Uterus (tissue), 4 donors: Measurements from ENCODE around the gene CELSR1. TPM values are rescaled to one million over a fixed set of nuclear protein-coding genes. Genes with fewer than 3 reads are reported as not detected.
"Not testable (repeated sequence)": the region's sequence is repeated elsewhere in the genome, so short reads cannot be mapped to it uniquely, and the experiment has no call there.

Source experiments
- DNase-seq, 2 donors: peaks; one replicate each; pipeline ENCODE4 v3.0.0-alpha.2; 2019 to 2020
- H3K27ac ChIP-seq, 2 donors: fragments of 200-600 bp; sonication (generic); 1 replicate in 1 of 2; 2 replicates in 1 of 2; pipeline ENCODE4 v1.5.1; 2016 to 2018
- H3K27me3 ChIP-seq, 2 donors: fragments of 200-600 bp; sonication (generic); one replicate each; pipeline ENCODE4 v1.5.1; 2018 to 2019; ENCODE audit warnings: control low read depth in 1 of 2
- H3K36me3 ChIP-seq, 2 donors: fragments of 200-600 bp; sonication (generic); one replicate each; pipeline ENCODE4 v1.5.1; 2019; ENCODE audit warnings: control low read depth in 1 of 2
- H3K4me1 ChIP-seq, 2 donors: fragments of 200-600 bp; sonication (generic); one replicate each; pipeline ENCODE4 v1.5.1; 2018 to 2019; ENCODE audit warnings: control low read depth in 1 of 2
- H3K4me3 ChIP-seq, 2 donors: fragments of 200-600 bp; sonication (generic); 1 replicate in 1 of 2; 2 replicates in 1 of 2; pipeline ENCODE4 v1.5.1; 2018 to 2019; ENCODE audit warnings: mild to moderate bottlenecking in 1 of 2
- H3K9me3 ChIP-seq, 2 donors: fragments of 200-600 bp; sonication (generic); one replicate each; pipeline ENCODE4 v1.5.1; 2019; ENCODE audit warnings: control low read depth in 1 of 2
- CTCF ChIP-seq, 4 experiments: fragments of 200-600 bp in 2 of 4; fragments of 450-650 bp in 2 of 4; sonication (generic) in 2 of 4; IDR thresholded peaks; one replicate each; pipeline ENCODE4 v1.5.1; 2016 to 2019; ENCODE audit warnings: antibody characterized with exemption in 4 of 4, mild to moderate bottlenecking in 2 of 4, moderate library complexity in 1 of 4
- POLR2A ChIP-seq, 2 donors: fragments of 450-650 bp; IDR thresholded peaks; one replicate each; pipeline ENCODE4 v1.6.1; 2016; ENCODE audit warnings: antibody characterized with exemption in 2 of 2, mild to moderate bottlenecking in 1 of 2, moderate library complexity in 1 of 2
- intact Hi-C: fragments of 100-400 bp; cut with DNase I; formaldehyde crosslinking; loops from one replicate; pipeline ENCODE4 v1.15.1; 2023; ENCODE audit warnings: low total_unique reads
- total RNA-seq, 4 donors: library from RNA; depleted of rRNA in 3 of 4; stranded (reverse); fragments of >200 nt in 3 of 4; gene quantifications; one replicate each; pipeline versions ENCODE4 v1.1.0 to v1.2.4, GENCODE V29; 2014 to 2023
- donor health status: DM: yes; HTN: yes; CAD: no.

CELSR1 gene
- total RNA-seq, 4 donors from 2014 or later = 1.5 to 15.8 (median 8.4) TPM

- no peaks in the 10 kb centered on the region for H3K4me1 ChIP-seq
Observed at GRCh38 chr22:46406349-46406748, 131.1 kb downstream of the CELSR1 start.

GRCh38 chr22:46405901-46406300 lies 131.5 kb downstream of the CELSR1 start:
- Histone ChIP-seq H3K27me3 (no peaks in the 10 kb centered on the region), H3K4me3 (no peak overlapping the region), H3K27ac (no peak overlapping the region), H3K9me3 (no peaks in the 10 kb centered on the region), H3K36me3 (no peaks in the 10 kb centered on the region), H3K4me1 (no peaks in the 10 kb centered on the region)
- TF ChIP-seq CTCF (IDR thresholded peaks at IDR 0.05) (no peak), POLR2A (IDR thresholded peaks at IDR 0.05) (no peak)
- intact Hi-C loops = no loop called here
- no peak for DNase-seq

More at GRCh38 chr22:46406349-46406748, 131.1 kb downstream of the CELSR1 start:
- no peak overlapping the region for H3K4me3 ChIP-seq
- no peak for DNase-seq
- no peaks in the 10 kb centered on the region for H3K9me3 ChIP-seq
- intact Hi-C loops = no loop called here
- H3K36me3 ChIP-seq = no peaks in the 10 kb centered on the region
- TF ChIP-seq POLR2A (IDR thresholded peaks at IDR 0.05) (no peak), CTCF (IDR thresholded peaks at IDR 0.05) (no peak)
- H3K27ac ChIP-seq = no peak overlapping the region
- H3K27me3 ChIP-seq = no peaks in the 10 kb centered on the region

- H3K36me3 ChIP-seq, H3K27me3 ChIP-seq, intact Hi-C loops, H3K4me3 ChIP-seq, H3K27ac ChIP-seq, DNase-seq, H3K4me1 ChIP-seq, H3K9me3 ChIP-seq: not testable (repeated sequence)
Observed at GRCh38 chr22:46403880-46404279, 133.5 kb downstream of the CELSR1 start.

GRCh38 chr22:46402505-46402904 lies 134.9 kb downstream of the CELSR1 start:
- no peak overlapping the region for H3K4me3 ChIP-seq
- intact Hi-C loops = no loop called here
- no peaks in the 10 kb centered on the region for H3K9me3 ChIP-seq
- DNase-seq = no peak
- no peaks in the 10 kb centered on the region for H3K27me3 ChIP-seq
- no peaks in the 10 kb centered on the region for H3K4me1 ChIP-seq
- TF ChIP-seq CTCF (IDR thresholded peaks at IDR 0.05) = no peak
- no peak for TF ChIP-seq POLR2A (IDR thresholded peaks at IDR 0.05)
- no peak overlapping the region for H3K27ac ChIP-seq
- H3K36me3 ChIP-seq = no peaks in the 10 kb centered on the region

GRCh38 chr22:46401370-46401769 lies 136.1 kb downstream of the CELSR1 start:
- intact Hi-C loops = no loop called here
- no peak for TF ChIP-seq CTCF (IDR thresholded peaks at IDR 0.05)
- no peak for TF ChIP-seq POLR2A (IDR thresholded peaks at IDR 0.05)
- Histone ChIP-seq H3K27ac (no peak overlapping the region), H3K4me3 (no peak overlapping the region), H3K36me3 (no peaks in the 10 kb centered on the region), H3K27me3 (no peaks in the 10 kb centered on the region), H3K9me3 (no peaks in the 10 kb centered on the region), H3K4me1 (no peaks in the 10 kb centered on the region)
- DNase-seq = no peak
